CD14-positive monocyte (primary cell): Measurements from ENCODE around the gene DPM2. TPM values are rescaled to one million over a fixed set of nuclear protein-coding genes. Genes with fewer than 3 reads are reported as not detected.

Experiments used
- DNase-seq, 3 donors: peaks; one replicate each; pipeline ENCODE4 v3.0.0-alpha.2; 2011 to 2022
- H2AFZ ChIP-seq: 2 replicates; pipeline ENCODE4 v1.6.0; 2012; ENCODE audit warnings: mild to moderate bottlenecking, low read depth, low read length, inconsistent platforms; ENCODE audit not compliant: insufficient read depth, poor library complexity, severe bottlenecking
- H3K27ac ChIP-seq, 2 donors: 1 replicate in 1 of 2; 2 replicates in 1 of 2; pipeline ENCODE4 v1.5.1; 2012 to 2013; ENCODE audit warnings: low read length in 2 of 2, control low read depth in 1 of 2, inconsistent platforms in 1 of 2, low read depth in 1 of 2, mild to moderate bottlenecking in 1 of 2
- H3K27me3 ChIP-seq, 2 donors: one replicate each; pipeline versions ENCODE4 v1.6.0 to v1.6.1; 2011 to 2013; ENCODE audit warnings: low read length in 2 of 2; ENCODE audit not compliant: control insufficient read depth in 2 of 2, insufficient read depth in 2 of 2
- H3K36me3 ChIP-seq, 2 donors: replicated peaks in 1 of 2; 1 replicate in 1 of 2; 2 replicates in 1 of 2; pipeline versions ENCODE4 v1.5.1 to v1.6.1; 2012 to 2013; ENCODE audit warnings: low read length in 2 of 2, control low read depth in 1 of 2, inconsistent platforms in 1 of 2, mild to moderate bottlenecking in 1 of 2; ENCODE audit not compliant: insufficient read depth in 2 of 2, control insufficient read depth in 1 of 2
- H3K4me1 ChIP-seq, 2 donors: 1 replicate in 1 of 2; 2 replicates in 1 of 2; pipeline versions ENCODE4 v1.5.1 to v1.6.1; 2012 to 2013; ENCODE audit warnings: low read length in 2 of 2, control low read depth in 1 of 2, inconsistent platforms in 1 of 2, mild to moderate bottlenecking in 1 of 2, moderate library complexity in 1 of 2; ENCODE audit not compliant: insufficient read depth in 2 of 2, control insufficient read depth in 1 of 2
- H3K4me2 ChIP-seq: replicated peaks from 2 replicates; pipeline ENCODE3; 2012; ENCODE audit warnings: low read length, moderate library complexity, mild to moderate bottlenecking; ENCODE audit not compliant: poor library complexity, severe bottlenecking; ENCODE audit errors: extremely low read depth
- H3K4me3 ChIP-seq, 3 experiments: fragments of 200-600 bp in 1 of 3; sonication (generic) in 1 of 3; replicated peaks in 1 of 3; 1 replicate in 2 of 3; 2 replicates in 1 of 3; pipeline ENCODE4 v1.5.1; 2011 to 2013; ENCODE audit warnings: low read length in 3 of 3, mild to moderate bottlenecking in 3 of 3, control low read depth in 2 of 3, low read depth in 2 of 3, inconsistent platforms in 1 of 3, moderate library complexity in 1 of 3
- H3K79me2 ChIP-seq: 2 replicates; pipeline ENCODE4 v1.6.0; 2012; ENCODE audit warnings: mild to moderate bottlenecking, control low read depth, inconsistent platforms, low read length, moderate library complexity; ENCODE audit not compliant: insufficient read depth
- H3K9ac ChIP-seq: 2 replicates; pipeline ENCODE4 v1.6.0; 2017; ENCODE audit warnings: low read length, mild to moderate bottlenecking; ENCODE audit not compliant: insufficient read depth, poor library complexity, severe bottlenecking
- H3K9me3 ChIP-seq, 2 donors: replicated peaks in 1 of 2; 1 replicate in 1 of 2; 2 replicates in 1 of 2; pipeline versions ENCODE4 v1.5.1 to v1.6.1; 2012 to 2013; ENCODE audit warnings: low read length in 2 of 2, control low read depth in 1 of 2; ENCODE audit not compliant: control insufficient read depth in 1 of 2, insufficient read depth in 1 of 2
- H4K20me1 ChIP-seq: 2 replicates; pipeline ENCODE4 v1.6.0; 2012; ENCODE audit warnings: mild to moderate bottlenecking, low read length, control low read depth, moderate library complexity; ENCODE audit not compliant: insufficient read depth
- H3K27ac Mint-ChIP-seq, 7 donors: one replicate each; pipeline ENCODE4 v1.8.0; 2020; ENCODE audit warnings: mild to moderate bottlenecking in 7 of 7, mixed read lengths in 7 of 7, moderate library complexity in 6 of 7, inconsistent platforms in 2 of 7
- H3K27me3 Mint-ChIP-seq, 3 donors: one replicate each; pipeline ENCODE4 v1.8.0; 2021 to 2022; ENCODE audit warnings: low read depth in 3 of 3, mild to moderate bottlenecking in 3 of 3, mixed read lengths in 3 of 3, moderate library complexity in 3 of 3, inconsistent platforms in 1 of 3
- H3K36me3 Mint-ChIP-seq, 2 donors: one replicate each; pipeline ENCODE4 v1.8.0; 2020; ENCODE audit warnings: mixed read lengths in 2 of 2, inconsistent platforms in 1 of 2, mild to moderate bottlenecking in 1 of 2
- H3K4me1 Mint-ChIP-seq: one replicate; pipeline ENCODE4 v1.8.0; 2020; ENCODE audit warnings: mild to moderate bottlenecking, mixed read lengths
- H3K4me3 Mint-ChIP-seq, 2 donors: one replicate each; pipeline ENCODE4 v1.8.0; 2020; ENCODE audit warnings: mild to moderate bottlenecking in 2 of 2, mixed read lengths in 2 of 2, moderate library complexity in 1 of 2
- H3K9me3 Mint-ChIP-seq, 7 donors: one replicate each; pipeline ENCODE4 v1.8.0; 2020 to 2022; ENCODE audit warnings: mixed read lengths in 7 of 7, mild to moderate bottlenecking in 6 of 7, moderate library complexity in 6 of 7, inconsistent platforms in 2 of 7
- WGBS: methylation state at CpG from one replicate; pipeline ENCODE4 v1.1.5; 2013; ENCODE audit warnings: missing lambda C conversion rate; ENCODE audit not compliant: insufficient coverage; 5-methylcytosine and 5-hydroxymethylcytosine counted together
- intact Hi-C, 2 donors: fragments of 100-400 bp; cut with micrococcal nuclease; formaldehyde crosslinking; loops; one replicate each; pipeline versions ENCODE4 v1.15.0 to v1.15.1; 2023
- polyA plus RNA-seq, 3 donors: library from polyadenylated mRNA; depleted of rRNA in 1 of 3; unstranded in 2 of 3; stranded (reverse) in 1 of 3; fragments of 300-500 nt in 2 of 3; fragments of >200 nt in 1 of 3; fragmentation: Illumina TruSeq in 2 of 3; gene quantifications; 1 replicate in 2 of 3; 2 replicates in 1 of 3; pipeline ENCODE4 v1.2.3, GENCODE V29; 2012 to 2021
- TF ChIP-seq, protein P1 (sequence below): fragments of 200-600 bp; IDR thresholded peaks from one replicate; pipeline ENCODE4 v1.8.0; 2022; ENCODE audit warnings: antibody characterized with exemption, mild to moderate bottlenecking

DPM2 gene
- polyA plus RNA-seq, 3 donors: 22.4 to 28.7 (median 25.4) TPM

DNA sequence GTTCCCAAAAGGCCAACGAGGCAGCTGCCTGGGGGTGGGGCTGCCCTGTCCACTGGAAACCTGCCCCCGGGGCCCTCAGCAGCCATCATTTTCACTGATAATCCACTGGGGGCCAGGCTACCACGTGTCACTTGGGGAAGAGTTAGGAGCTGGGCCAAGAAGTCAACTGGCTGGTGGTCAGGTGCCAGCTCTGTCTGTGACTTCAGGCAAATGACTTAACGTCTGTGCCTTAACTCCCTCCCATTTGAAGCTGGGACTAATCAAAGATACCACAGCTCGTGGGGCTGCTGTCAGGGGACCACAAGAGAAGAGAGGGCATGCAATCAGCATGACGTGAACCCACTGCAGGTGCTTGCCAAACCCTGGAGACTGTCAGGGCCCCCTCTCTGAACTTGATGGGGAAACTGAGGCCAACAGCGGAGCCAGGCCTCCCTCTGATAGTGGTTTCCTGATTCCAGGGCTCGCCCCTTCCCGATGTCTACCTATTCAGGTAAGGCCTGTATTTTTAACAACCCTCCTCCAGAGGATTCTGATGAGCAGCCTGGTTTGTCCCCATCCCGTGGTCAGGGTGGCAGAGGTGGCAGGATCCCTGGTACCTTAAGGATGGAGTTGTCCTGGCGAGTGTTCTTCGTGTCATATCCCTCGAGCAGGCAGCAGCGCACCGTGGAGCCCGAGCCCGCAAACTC is 12.3 kb upstream of the DPM2 start:
- H3K36me3 Mint-ChIP-seq: peaks cover 2 to 5% of the 10 kb centered on the region in 2 donors
- no peak overlapping the region for H2AFZ ChIP-seq
- H3K4me1 Mint-ChIP-seq: no peaks in the 10 kb centered on the region
- no peak overlapping the region for H3K27ac ChIP-seq
- no peaks in the 10 kb centered on the region for H3K9me3 ChIP-seq
- WGBS: 91% methylated on average over 14 of the region's 17 CpGs
- no peaks in the 10 kb centered on the region for H3K27me3 ChIP-seq
- no peaks in the 10 kb centered on the region for H3K36me3 ChIP-seq
- no peaks in the 10 kb centered on the region for H3K79me2 ChIP-seq
- H3K27ac Mint-ChIP-seq: no peak overlapping the region
- peaks cover 0 to 1% (median 0%) of the 10 kb centered on the region in 3 donors for H3K27me3 Mint-ChIP-seq
- no peak for DNase-seq
- intact Hi-C loops: loop anchor here in 1 of 2 donors (10.0 kb wide), 1 partner anchor 135 kb away; no protein-coding TSS in a partner anchor
- TF ChIP-seq, protein P1, sequence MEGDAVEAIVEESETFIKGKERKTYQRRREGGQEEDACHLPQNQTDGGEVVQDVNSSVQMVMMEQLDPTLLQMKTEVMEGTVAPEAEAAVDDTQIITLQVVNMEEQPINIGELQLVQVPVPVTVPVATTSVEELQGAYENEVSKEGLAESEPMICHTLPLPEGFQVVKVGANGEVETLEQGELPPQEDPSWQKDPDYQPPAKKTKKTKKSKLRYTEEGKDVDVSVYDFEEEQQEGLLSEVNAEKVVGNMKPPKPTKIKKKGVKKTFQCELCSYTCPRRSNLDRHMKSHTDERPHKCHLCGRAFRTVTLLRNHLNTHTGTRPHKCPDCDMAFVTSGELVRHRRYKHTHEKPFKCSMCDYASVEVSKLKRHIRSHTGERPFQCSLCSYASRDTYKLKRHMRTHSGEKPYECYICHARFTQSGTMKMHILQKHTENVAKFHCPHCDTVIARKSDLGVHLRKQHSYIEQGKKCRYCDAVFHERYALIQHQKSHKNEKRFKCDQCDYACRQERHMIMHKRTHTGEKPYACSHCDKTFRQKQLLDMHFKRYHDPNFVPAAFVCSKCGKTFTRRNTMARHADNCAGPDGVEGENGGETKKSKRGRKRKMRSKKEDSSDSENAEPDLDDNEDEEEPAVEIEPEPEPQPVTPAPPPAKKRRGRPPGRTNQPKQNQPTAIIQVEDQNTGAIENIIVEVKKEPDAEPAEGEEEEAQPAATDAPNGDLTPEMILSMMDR: no peak
- H3K4me1 ChIP-seq: no peaks in the 10 kb centered on the region
- no peak overlapping the region for H3K4me3 ChIP-seq
- no peak overlapping the region for H3K9ac ChIP-seq
- H3K4me3 Mint-ChIP-seq: no peak overlapping the region
- H4K20me1 ChIP-seq: no peaks in the 10 kb centered on the region
- H3K4me2 ChIP-seq: no peak overlapping the region
- H3K9me3 Mint-ChIP-seq: peaks cover 0 to 1% (median 0%) of the 10 kb centered on the region in 7 donors

DNA sequence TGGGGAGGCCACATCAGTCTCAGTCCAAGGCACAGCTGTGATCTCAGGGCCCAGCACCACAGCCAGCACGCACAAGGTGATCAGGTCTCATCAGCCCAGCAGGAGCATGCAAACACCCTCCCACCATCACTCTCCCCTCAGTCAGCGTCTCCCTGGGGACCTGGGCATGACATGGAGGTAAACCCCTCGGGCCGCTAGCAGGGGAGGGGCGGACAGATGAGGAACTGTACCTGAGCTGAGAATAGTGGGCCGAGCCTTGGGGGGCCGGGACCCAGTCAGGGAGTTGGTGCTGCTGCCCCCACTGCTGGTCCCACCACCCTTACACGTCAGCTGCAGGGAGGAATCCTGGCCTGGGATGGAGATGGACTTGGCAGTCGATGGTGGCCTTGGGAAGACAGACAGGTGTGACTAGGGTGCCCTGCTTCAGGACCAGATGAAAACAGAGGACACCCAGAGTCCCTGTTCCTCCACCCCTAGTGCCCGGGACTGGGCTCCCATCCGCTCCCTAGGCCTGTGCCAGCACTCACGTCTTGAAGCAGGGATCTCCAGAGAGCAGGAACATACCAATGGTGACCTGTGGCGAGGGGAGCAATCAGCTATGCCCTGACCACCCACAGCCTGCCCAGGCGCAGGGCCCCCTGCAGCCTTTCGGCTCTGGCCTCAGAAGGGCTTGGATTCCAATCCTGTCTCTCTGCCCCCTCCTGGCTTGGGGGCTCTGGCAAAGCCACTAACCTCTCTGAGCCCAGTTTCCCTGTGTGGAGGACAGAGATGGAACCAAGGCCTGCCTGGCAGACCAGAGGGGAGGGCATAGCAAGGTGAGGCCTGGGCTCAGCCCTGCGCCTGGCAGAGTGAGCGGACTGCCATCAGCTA is 10.4 kb upstream of the DPM2 start:
- 96% methylated on average over 15 of the region's 17 CpGs for WGBS
- H3K9me3 ChIP-seq: no peaks in the 10 kb centered on the region
- H2AFZ ChIP-seq: no peak overlapping the region
- Mint-ChIP-seq H3K4me1 (peaks cover 10% of the 10 kb centered on the region), H3K27ac (no peak overlapping the region), H3K27me3 (peaks cover 0 to 1% (median 0%) of the 10 kb centered on the region in 3 donors), H3K9me3 (peaks cover 0 to 1% (median 0%) of the 10 kb centered on the region in 7 donors), H3K4me3 (no peak overlapping the region), H3K36me3 (peaks cover 6 to 9% of the 10 kb centered on the region in 2 donors)
- no peak for DNase-seq
- H3K27ac ChIP-seq: no peak overlapping the region
- no peaks in the 10 kb centered on the region for H3K79me2 ChIP-seq
- TF ChIP-seq, protein P1: no peak
- H4K20me1 ChIP-seq: no peaks in the 10 kb centered on the region
- H3K4me2 ChIP-seq: no peak overlapping the region
- intact Hi-C loops: loop anchor here in 1 of 2 donors (10.0 kb wide), 1 partner anchor 137 kb away; no protein-coding TSS in a partner anchor
- H3K36me3 ChIP-seq: no peaks in the 10 kb centered on the region
- H3K27me3 ChIP-seq: no peaks in the 10 kb centered on the region
- no peak overlapping the region for H3K9ac ChIP-seq
- H3K4me3 ChIP-seq: no peak overlapping the region
- peaks cover 9 to 10% of the 10 kb centered on the region in 2 donors for H3K4me1 ChIP-seq
